H9 (cell line): ENCODE measurements around the gene CEP162. TPM values are rescaled to one million over a fixed set of nuclear protein-coding genes. Genes with fewer than 3 reads are reported as not detected.

Source experiments
- DNase-seq: peaks from one replicate; pipeline ENCODE4 v3.0.0-alpha.2; 2017
- H2AFZ ChIP-seq: one replicate; pipeline ENCODE4 v1.6.1; 2013; ENCODE audit warnings: mild to moderate bottlenecking, low read length, control low read depth, moderate library complexity
- H2AK5ac ChIP-seq: 2 replicates; pipeline ENCODE4 v1.6.1; 2013; ENCODE audit warnings: low read length, control low read depth, mixed read lengths; ENCODE audit not compliant: insufficient read length
- H2BK120ac ChIP-seq: one replicate; pipeline ENCODE4 v1.6.1; 2013; ENCODE audit warnings: low read depth, mild to moderate bottlenecking, low read length, control low read depth, inconsistent platforms; ENCODE audit not compliant: poor library complexity, severe bottlenecking
- H2BK12ac ChIP-seq: 2 replicates; pipeline ENCODE4 v1.6.1; 2013; ENCODE audit warnings: low read length, control low read depth, mixed read lengths, low read depth; ENCODE audit not compliant: insufficient read length
- H2BK15ac ChIP-seq: 2 replicates; pipeline ENCODE4 v1.6.1; 2013; ENCODE audit warnings: low read depth, low read length, control low read depth
- H2BK20ac ChIP-seq: one replicate; pipeline ENCODE4 v1.6.1; 2013; ENCODE audit warnings: low read depth, mild to moderate bottlenecking, low read length, control low read depth, inconsistent platforms; ENCODE audit not compliant: poor library complexity, severe bottlenecking
- H2BK5ac ChIP-seq: 2 replicates; pipeline ENCODE4 v1.6.1; 2013; ENCODE audit warnings: low read length, control low read depth, mixed read lengths; ENCODE audit not compliant: insufficient read length
- H3K14ac ChIP-seq: 2 replicates; pipeline ENCODE4 v1.6.1; 2013; ENCODE audit warnings: low read length, control low read depth; ENCODE audit not compliant: insufficient read depth
- H3K18ac ChIP-seq: 2 replicates; pipeline ENCODE4 v1.6.1; 2013; ENCODE audit warnings: low read depth, mild to moderate bottlenecking, mixed read lengths, low read length, control low read depth; ENCODE audit not compliant: insufficient read length
- H3K23ac ChIP-seq: 2 replicates; pipeline ENCODE4 v1.6.1; 2013; ENCODE audit warnings: low read length, control low read depth, mixed read lengths, low read depth; ENCODE audit not compliant: insufficient read length
- H3K23me2 ChIP-seq: 2 replicates; pipeline ENCODE4 v1.6.1; 2013; ENCODE audit warnings: low read depth, mild to moderate bottlenecking, mixed read lengths, low read length, control low read depth; ENCODE audit not compliant: insufficient read length, poor library complexity, severe bottlenecking
- H3K27ac ChIP-seq: 2 replicates; pipeline ENCODE4 v1.5.1; 2013; ENCODE audit warnings: low read length, control low read depth, mixed read lengths, low read depth; ENCODE audit not compliant: insufficient read length
- H3K27me3 ChIP-seq: 2 replicates; pipeline ENCODE4 v1.6.1; 2013; ENCODE audit warnings: low read length, control low read depth, inconsistent platforms; ENCODE audit not compliant: insufficient read depth
- H3K4ac ChIP-seq: 2 replicates; pipeline ENCODE4 v1.6.1; 2013; ENCODE audit warnings: low read depth, mild to moderate bottlenecking, control low read depth, inconsistent platforms, low read length, moderate library complexity
- H3K4me1 ChIP-seq: 2 replicates; pipeline ENCODE4 v1.6.1; 2013; ENCODE audit warnings: low read length, control low read depth, inconsistent platforms; ENCODE audit not compliant: insufficient read depth
- H3K4me2 ChIP-seq: 2 replicates; pipeline ENCODE4 v1.6.1; 2013; ENCODE audit warnings: low read length, control low read depth, mixed read lengths; ENCODE audit not compliant: insufficient read length, insufficient read depth
- H3K56ac ChIP-seq: 2 replicates; pipeline ENCODE4 v1.6.1; 2013; ENCODE audit warnings: low read depth, mild to moderate bottlenecking, mixed read lengths, low read length, control low read depth; ENCODE audit not compliant: insufficient read length
- H3K79me1 ChIP-seq: 2 replicates; pipeline ENCODE4 v1.6.1; 2013; ENCODE audit warnings: low read depth, mild to moderate bottlenecking, moderate library complexity, low read length, control low read depth, inconsistent platforms; ENCODE audit not compliant: insufficient read depth, poor library complexity, severe bottlenecking
- H3K79me2 ChIP-seq: 2 replicates; pipeline ENCODE4 v1.6.1; 2013; ENCODE audit warnings: low read length, control low read depth, inconsistent platforms; ENCODE audit not compliant: insufficient read depth
- H3K9ac ChIP-seq: 2 replicates; pipeline ENCODE4 v1.6.1; 2013; ENCODE audit warnings: low read length, control low read depth, mixed read lengths; ENCODE audit not compliant: insufficient read length; ENCODE audit errors: extremely low read depth
- H3K9me3 ChIP-seq: one replicate; pipeline ENCODE4 v1.6.1; 2013; ENCODE audit warnings: low read depth, low read length, inconsistent platforms; ENCODE audit not compliant: control insufficient read depth
- H3T11ph ChIP-seq: one replicate; pipeline ENCODE4 v1.6.1; 2013; ENCODE audit warnings: mild to moderate bottlenecking, low read length, control low read depth, inconsistent platforms
- H4K20me1 ChIP-seq: one replicate; pipeline ENCODE4 v1.6.1; 2013; ENCODE audit not compliant: control insufficient read depth, insufficient read length, insufficient read depth
- H4K5ac ChIP-seq: 2 replicates; pipeline ENCODE4 v1.6.1; 2013; ENCODE audit warnings: low read depth, mild to moderate bottlenecking, mixed read lengths, low read length, control low read depth; ENCODE audit not compliant: insufficient read length
- H4K8ac ChIP-seq: replicated peaks from 2 replicates; pipeline ENCODE4 v1.6.1; 2013; ENCODE audit warnings: low read length, control low read depth, mixed read lengths, low read depth; ENCODE audit not compliant: insufficient read length
- H4K91ac ChIP-seq: 2 replicates; pipeline ENCODE4 v1.6.1; 2013; ENCODE audit warnings: low read depth, mild to moderate bottlenecking, moderate library complexity, mixed read lengths, low read length, control low read depth; ENCODE audit not compliant: insufficient read length
- H3K27ac Mint-ChIP-seq, 3 experiments: 2 replicates in 2 of 3; 3 replicates in 1 of 3; pipeline ENCODE4 v1.8.0; 2020 to 2021; ENCODE audit warnings: mixed read lengths in 3 of 3, mild to moderate bottlenecking in 1 of 3, moderate library complexity in 1 of 3
- H3K27me3 Mint-ChIP-seq: 2 replicates; pipeline ENCODE4 v1.8.0; 2021; ENCODE audit warnings: low read depth, mild to moderate bottlenecking, moderate library complexity, mixed read lengths
- H3K36me3 Mint-ChIP-seq, 3 experiments: 2 replicates in 2 of 3; 3 replicates in 1 of 3; pipeline ENCODE4 v1.8.0; 2020 to 2021; ENCODE audit warnings: low read depth in 3 of 3, mixed read lengths in 3 of 3; ENCODE audit not compliant: insufficient read depth in 1 of 3
- H3K4me1 Mint-ChIP-seq, 2 experiments: 2 replicates each; pipeline ENCODE4 v1.8.0; 2020; ENCODE audit warnings: mixed read lengths in 2 of 2
- H3K4me3 Mint-ChIP-seq, 2 experiments: 2 replicates in 1 of 2; 3 replicates in 1 of 2; pipeline ENCODE4 v1.8.0; 2020 to 2021; ENCODE audit warnings: mild to moderate bottlenecking in 2 of 2, mixed read lengths in 2 of 2, moderate library complexity in 1 of 2
- H3K9me3 Mint-ChIP-seq, 2 experiments: 2 replicates in 1 of 2; 3 replicates in 1 of 2; pipeline ENCODE4 v1.8.0; 2020; ENCODE audit warnings: mild to moderate bottlenecking in 2 of 2, mixed read lengths in 2 of 2, moderate library complexity in 1 of 2
- WGBS: extraction: QIAGEN DNeasy Blood & Tissue Kit; methylation state at CpG from one replicate; pipeline ENCODE4 v1.1.7; 2013; ENCODE audit warnings: missing lambda C conversion rate, low lambda C conversion rate, mixed read lengths; ENCODE audit not compliant: insufficient read length; ENCODE audit errors: extremely low coverage; 5-methylcytosine and 5-hydroxymethylcytosine counted together
- total RNA-seq: library from RNA; stranded (reverse); gene quantifications from 2 replicates; pipeline ENCODE4 v1.2.1, GENCODE V29; 2021
- TF ChIP-seq, protein P1 (sequence below): fragments of 200-600 bp; sonication (generic); conservative IDR thresholded peaks from 3 replicates; pipeline ENCODE4 v1.8.0; 2021; ENCODE audit warnings: antibody characterized with exemption, mild to moderate bottlenecking

CEP162 gene
- total RNA-seq, 1 experiment from 2014 or later, result 11.5 TPM

DNA sequence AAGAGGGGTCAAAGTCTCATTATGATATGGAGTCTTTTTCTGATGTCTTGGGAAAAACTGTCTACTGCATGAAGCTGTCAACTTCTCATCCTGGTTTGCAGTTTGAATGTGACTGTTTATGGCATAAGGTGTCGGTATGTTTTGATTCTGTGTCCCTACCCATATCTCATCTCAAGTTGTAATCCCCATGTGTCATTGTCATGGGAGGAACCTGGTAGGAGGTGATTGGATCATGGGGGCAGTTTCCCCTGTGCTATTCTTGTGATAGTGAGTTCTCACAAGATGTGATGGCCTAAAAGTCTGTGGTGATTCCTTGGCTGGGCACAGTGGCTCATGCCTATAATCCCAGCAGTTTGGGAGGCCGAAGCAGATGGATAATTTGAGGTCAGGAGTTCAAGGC lies 146.2 kb downstream of the CEP162 start:
- Histone ChIP-seq H4K5ac (no peak overlapping the region), H2BK20ac (peak overlapping the region; percentile 60), H2BK12ac (no peak overlapping the region), H4K20me1 (no peaks in the 10 kb centered on the region), H2BK15ac (no peak overlapping the region), H4K91ac (no peak overlapping the region), H3K23me2 (no peaks in the 10 kb centered on the region), H4K8ac (no peak overlapping the region), H3K9ac (no peak overlapping the region), H3K9me3 (no peaks in the 10 kb centered on the region), H3K56ac (no peak overlapping the region), H3K79me2 (no peaks in the 10 kb centered on the region), H2AK5ac (no peak overlapping the region), H3K27ac (no peak overlapping the region), H3K4me2 (no peak overlapping the region), H3K14ac (no peak overlapping the region), H2BK5ac (no peak overlapping the region), H3K23ac (no peak overlapping the region), H3K4ac (no peak overlapping the region), H3K79me1 (no peaks in the 10 kb centered on the region), H3K27me3 (no peaks in the 10 kb centered on the region), H3K18ac (no peak overlapping the region), H3T11ph (no peak overlapping the region), H2BK120ac (no peak overlapping the region), H2AFZ (no peak overlapping the region), H3K4me1 (no peaks in the 10 kb centered on the region)
- no peak overlapping the region for H3K4me3 Mint-ChIP-seq
- H3K4me1 Mint-ChIP-seq, result peaks cover 32 to 35% of the 10 kb centered on the region in 2 experiments
- no CpG with 5 or more reads among the region's 2 CpGs for WGBS
- H3K9me3 Mint-ChIP-seq, result no peaks in the 10 kb centered on the region
- TF ChIP-seq, protein P1, sequence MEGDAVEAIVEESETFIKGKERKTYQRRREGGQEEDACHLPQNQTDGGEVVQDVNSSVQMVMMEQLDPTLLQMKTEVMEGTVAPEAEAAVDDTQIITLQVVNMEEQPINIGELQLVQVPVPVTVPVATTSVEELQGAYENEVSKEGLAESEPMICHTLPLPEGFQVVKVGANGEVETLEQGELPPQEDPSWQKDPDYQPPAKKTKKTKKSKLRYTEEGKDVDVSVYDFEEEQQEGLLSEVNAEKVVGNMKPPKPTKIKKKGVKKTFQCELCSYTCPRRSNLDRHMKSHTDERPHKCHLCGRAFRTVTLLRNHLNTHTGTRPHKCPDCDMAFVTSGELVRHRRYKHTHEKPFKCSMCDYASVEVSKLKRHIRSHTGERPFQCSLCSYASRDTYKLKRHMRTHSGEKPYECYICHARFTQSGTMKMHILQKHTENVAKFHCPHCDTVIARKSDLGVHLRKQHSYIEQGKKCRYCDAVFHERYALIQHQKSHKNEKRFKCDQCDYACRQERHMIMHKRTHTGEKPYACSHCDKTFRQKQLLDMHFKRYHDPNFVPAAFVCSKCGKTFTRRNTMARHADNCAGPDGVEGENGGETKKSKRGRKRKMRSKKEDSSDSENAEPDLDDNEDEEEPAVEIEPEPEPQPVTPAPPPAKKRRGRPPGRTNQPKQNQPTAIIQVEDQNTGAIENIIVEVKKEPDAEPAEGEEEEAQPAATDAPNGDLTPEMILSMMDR, result no peak
- no peaks in the 10 kb centered on the region for H3K27me3 Mint-ChIP-seq
- DNase-seq, result no peak
- H3K36me3 Mint-ChIP-seq, result peaks cover 0 to 9% (median 0%) of the 10 kb centered on the region in 3 experiments; a peak in 1 of 7 replicates
- no peak overlapping the region for H3K27ac Mint-ChIP-seq
